HG02870 (cell line): Measurements from ENCODE around the gene CCR6.
A peak's percentile ranks its signal among the peaks of the same experiment; 100 is the strongest.
"Not testable (repeated sequence)": the region's sequence is repeated elsewhere in the genome, so short reads cannot be mapped to it uniquely, and the experiment has no call there.

ENCODE experiments used
- ATAC-seq: cut with Tn5 transposase; IDR thresholded peaks from one replicate; pipeline ENCODE4 v1.9.1; 2021; ENCODE audit warnings: mild to moderate bottlenecking, moderate library complexity; ENCODE audit not compliant: unreplicated experiment

Gene CCR6

GRCh38 chr6:167122827-167123657, at the start of gene CCR6:
Gene CCR6 (plus strand): TSS chr6:167123096. CDS start chr6:167136135, 13,039 bp downstream.
- ATAC-seq, result no peak

GRCh38 chr6:167073679-167074274, 49.1 kb upstream of the CCR6 start:
- ATAC-seq, result no peak

- ATAC-seq, result no peak
These were observed 45.5 kb upstream of the CCR6 start for GRCh38 chr6:167077241-167077932.

GRCh38 chr6:167078745-167079144, 44.2 kb upstream of the CCR6 start:
- no peak for ATAC-seq

- peak; percentile 99 for ATAC-seq
These were observed 43.0 kb upstream of the CCR6 start for GRCh38 chr6:167079853-167080297.

- no peak for ATAC-seq
These were observed 35.0 kb upstream of the CCR6 start for GRCh38 chr6:167087857-167088354.

- not testable (repeated sequence) for ATAC-seq
These were observed 34.2 kb upstream of the CCR6 start for GRCh38 chr6:167088741-167089140.

- no peak for ATAC-seq
These were observed 33.4 kb upstream of the CCR6 start for GRCh38 chr6:167089243-167090142.

- ATAC-seq, result no peak
These were observed 32.7 kb upstream of the CCR6 start for GRCh38 chr6:167090171-167090570.

- no peak for ATAC-seq
These were observed 31.7 kb upstream of the CCR6 start for GRCh38 chr6:167091026-167091804.

GRCh38 chr6:167091805-167092107, 31.1 kb upstream of the CCR6 start:
- ATAC-seq, result no peak

GRCh38 chr6:167092672-167093339, 30.1 kb upstream of the CCR6 start:
- ATAC-seq, result no peak

- ATAC-seq, result no peak
These were observed 29.4 kb upstream of the CCR6 start for GRCh38 chr6:167093406-167093921.

- peak; percentile 45 for ATAC-seq
These were observed 28.9 kb upstream of the CCR6 start for GRCh38 chr6:167093922-167094432.

- peak; percentile 17 for ATAC-seq
These were observed 28.5 kb upstream of the CCR6 start for GRCh38 chr6:167094436-167094819.

GRCh38 chr6:167094820-167095637, 27.9 kb upstream of the CCR6 start:
- peak; percentile 51 for ATAC-seq

GRCh38 chr6:167095888-167096287, 27.0 kb upstream of the CCR6 start:
- ATAC-seq, result no peak

GRCh38 chr6:167096991-167097390, 25.9 kb upstream of the CCR6 start:
- ATAC-seq, result no peak
